Activated T-helper 1 cell treated with anti-CD3 and anti-CD28 coated beads, Interleukin-2, amount 50 U/mL, for 16 hours (primary cell): Measurements from ENCODE around the gene SLC7A1.

Source experiments
- DNase-seq, 2 donors: peaks; one replicate each; pipeline ENCODE4 v3.0.0-alpha.2; 2020; ENCODE audit warnings: low read depth in 1 of 2, low spot score in 1 of 2

SLC7A1 gene

GRCh38 chr13:29459813-29460355, 135.6 kb downstream of the SLC7A1 start:
- no peak for DNase-seq
